ENCODE measurements around the gene CD207. TPM values are rescaled to one million over a fixed set of nuclear protein-coding genes. Genes with fewer than 3 reads are reported as not detected.

Gene CD207
- total and polyA plus RNA-seq, 2 of the 8 experiments (the other 6 are each of a cell fraction or from before 2014, with no cell fraction given), result not detected

- TF ChIP-seq KDM4A (IDR thresholded peaks at IDR 0.05; ENCODE audit: low read depth, low read length, severe bottlenecking) (no peak), CBX8 (IDR thresholded peaks at IDR 0.05; ENCODE audit: borderline replicate concordance, low read depth, low read length) (no peak), POU5F1 (IDR thresholded peaks at IDR 0.05; ENCODE audit: low read depth, low read length) (no peak), RAD21 (IDR thresholded peaks at IDR 0.05 in 1 of 2, conservative IDR thresholded peaks at IDR 0.05 in 1 of 2; ENCODE audit: low read depth in 2 of 2, low read length in 2 of 2) (peak; percentile 86 to 94), E2F6 (IDR thresholded peaks at IDR 0.05) (no peak)
These were observed 26.4 kb upstream of the CD207 start (continued) for GRCh38 chr2:70861777-70862625.

Data from H1 (cell line).